Measurements from ENCODE around the gene SYCP1. TPM values are rescaled to one million over a fixed set of nuclear protein-coding genes. Genes with fewer than 3 reads are reported as not detected.

The SYCP1 gene
- total and polyA plus RNA-seq, 2 of the 13 experiments (the other 11 are each of a cell fraction or from before 2014, with no cell fraction given) = not detected

- TF ChIP-seq ZSCAN12 (CRISPR knock-in tag; IDR thresholded peaks at IDR 0.05) = no peak
Observed at GRCh38 chr1:115006191-115006590, 151.5 kb downstream of the SYCP1 start (continued).

DNA sequence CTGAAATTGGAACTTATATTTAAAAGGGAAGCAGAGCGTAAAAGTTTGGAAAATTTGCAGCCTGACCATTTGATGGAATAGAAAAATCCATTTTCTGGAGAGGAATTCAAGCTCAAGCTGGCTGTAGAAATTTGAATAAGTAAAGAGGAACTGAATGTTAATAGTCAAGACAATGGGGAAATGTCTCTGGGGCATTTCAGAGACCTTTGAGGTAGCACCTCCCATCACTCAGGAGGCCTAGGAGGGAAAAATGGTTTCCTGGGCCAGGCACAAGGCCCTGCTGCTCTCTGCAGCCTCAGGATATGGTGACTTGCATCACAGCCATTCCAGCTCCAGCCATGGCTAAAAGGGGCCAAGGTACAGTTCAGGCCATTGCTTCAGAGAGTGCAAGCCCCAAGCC lies 157.3 kb downstream of the SYCP1 start:
- ATAC-seq (no peak), FAIRE-seq (no peak), DNase-seq (ENCODE audit: low spot score) (no peak)
- no peaks in the 10 kb centered on the region for H3K79me2 ChIP-seq (ENCODE audit: insufficient read depth, low read length)
- no peaks in the 10 kb centered on the region for H3K4me1 ChIP-seq (ENCODE audit: insufficient read depth, low read length)
- H3K9ac ChIP-seq (ENCODE audit: insufficient read depth, low read depth, low read length) = no peak overlapping the region
- BruUV-seq (replicated peaks) = no TSS peak
- H3K4me3 ChIP-seq (replicated peaks in 1 of 3; ENCODE audit: insufficient read depth in 1 of 3, low read depth in 2 of 3, low read length in 3 of 3) = no peak overlapping the region
- H3K27ac ChIP-seq (ENCODE audit: extremely low read length, insufficient read depth, low read length) = no peak overlapping the region
- no peaks in the 10 kb centered on the region; a peak in 1 of 5 replicates for H3K27me3 ChIP-seq (ENCODE audit: control insufficient read depth in 1 of 2, insufficient read depth in 2 of 2, low read length in 2 of 2)
- H2AFZ ChIP-seq (ENCODE audit: low read length) = no peak overlapping the region
- no peaks in the 10 kb centered on the region for H3K36me3 ChIP-seq (replicated peaks in 1 of 2; ENCODE audit: control insufficient read depth in 1 of 2, insufficient read depth in 2 of 2, low read length in 2 of 2)
- in situ Hi-C loops (cut with HindIII; ENCODE audit: extremely low pct_ligation_motif_present, low pct_unique_long_range_greater_than_20kb) (no loop called here), intact Hi-C loops (cut with micrococcal nuclease; ENCODE audit: unreplicated experiment) (no loop called here)
- H3K4me2 ChIP-seq (ENCODE audit: low read depth, low read length) = no peak overlapping the region
- 56% methylated on average over 1 of the region's 1 CpG for WGBS (ENCODE audit: low lambda C conversion rate)
- H4K20me1 ChIP-seq (ENCODE audit: insufficient read depth, low read length) = no peaks in the 10 kb centered on the region
- no peaks in the 10 kb centered on the region for H3K9me3 ChIP-seq (ENCODE audit: low read length)
- CTCF ChIA-PET (ENCODE audit: low intra/inter-chr PET ratio, low total read pairs) = no interaction called here
- TF ChIP-seq GATAD1 (CRISPR knock-in tag; IDR thresholded peaks at IDR 0.05) (no peak), NFKB2 (CRISPR knock-in tag; IDR thresholded peaks at IDR 0.05; ENCODE audit: borderline replicate concordance) (no peak), HNF4A (CRISPR knock-in tag; IDR thresholded peaks at IDR 0.05) (0 out of 2 replicates have a peak, but pooled peaks have one; percentile 19)
- POLR2A ChIA-PET = no interaction called here

- no TSS peak for BruUV-seq (replicated peaks)
- no peaks in the 10 kb centered on the region for H3K79me2 ChIP-seq (ENCODE audit: insufficient read depth, low read length)
- DNase-seq (ENCODE audit: low spot score) = no peak
- no peak overlapping the region for H3K9ac ChIP-seq (ENCODE audit: insufficient read depth, low read depth, low read length)
- in situ Hi-C loops (cut with HindIII; ENCODE audit: extremely low pct_ligation_motif_present, low pct_unique_long_range_greater_than_20kb) = no loop called here
- no peaks in the 10 kb centered on the region for H3K9me3 ChIP-seq (ENCODE audit: low read length)
- H3K27ac ChIP-seq (ENCODE audit: extremely low read length, insufficient read depth, low read length) = no peak overlapping the region
- no peaks in the 10 kb centered on the region; a peak in 1 of 5 replicates for H3K27me3 ChIP-seq (ENCODE audit: control insufficient read depth in 1 of 2, insufficient read depth in 2 of 2, low read length in 2 of 2)
- H3K4me1 ChIP-seq (ENCODE audit: insufficient read depth, low read length) = no peaks in the 10 kb centered on the region
- no peak for FAIRE-seq
- no peaks in the 10 kb centered on the region for H3K36me3 ChIP-seq (replicated peaks in 1 of 2; ENCODE audit: control insufficient read depth in 1 of 2, insufficient read depth in 2 of 2, low read length in 2 of 2)
- H3K4me3 ChIP-seq (replicated peaks in 1 of 3; ENCODE audit: insufficient read depth in 1 of 3, low read depth in 2 of 3, low read length in 3 of 3) = no peak overlapping the region
- POLR2A ChIA-PET = no interaction called here
- TF ChIP-seq ZFYVE20 (CRISPR knock-in tag; IDR thresholded peaks at IDR 0.05; ENCODE audit: borderline replicate concordance, low read depth) (no peak), CENPBD1 (CRISPR knock-in tag; IDR thresholded peaks at IDR 0.05; ENCODE audit: borderline replicate concordance, low read depth) (no peak), STAG1 (CRISPR knock-in tag; IDR thresholded peaks at IDR 0.05) (no peak), SAP130 (CRISPR knock-in tag; IDR thresholded peaks at IDR 0.05; ENCODE audit: low read depth) (no peak), SIN3A (IDR thresholded peaks at IDR 0.05; ENCODE audit: borderline replicate concordance, low read depth, low read length) (no peak), SNAI1 (CRISPR knock-in tag; IDR thresholded peaks at IDR 0.05; ENCODE audit: borderline replicate concordance) (no peak), CTCF (CRISPR knock-in tag; IDR thresholded peaks at IDR 0.05) (no peak)
- no peak overlapping the region for H3K4me2 ChIP-seq (ENCODE audit: low read depth, low read length)
- ATAC-seq = no peak
- CTCF ChIA-PET (ENCODE audit: low intra/inter-chr PET ratio, low total read pairs) = no interaction called here
- 0% methylated on average over 1 of the region's 1 CpG for WGBS (ENCODE audit: low lambda C conversion rate)
- intact Hi-C loops (cut with micrococcal nuclease; ENCODE audit: unreplicated experiment) = no loop called here
- no peaks in the 10 kb centered on the region for H4K20me1 ChIP-seq (ENCODE audit: insufficient read depth, low read length)
- H2AFZ ChIP-seq (ENCODE audit: low read length) = no peak overlapping the region
Observed at GRCh38 chr1:115012434-115012833, 157.8 kb downstream of the SYCP1 start.
